HL-60 (cell line): ENCODE data around the gene BMERB1.
"Not testable (repeated sequence)": the region's sequence is repeated elsewhere in the genome, so short reads cannot be mapped to it uniquely, and the experiment has no call there.

Experiments used
- DNase-seq, 2 experiments: peaks; one replicate each; pipeline ENCODE4 v3.0.0-alpha.2; 2010 to 2020; ENCODE audit warnings: low read depth in 1 of 2, low spot score in 1 of 2
- H3K27ac ChIP-seq: fragments of 250-450 bp; sonication (Bioruptor Pico); replicated peaks from 2 replicates; pipeline ENCODE4 v1.5.1; 2020; ENCODE audit warnings: mild to moderate bottlenecking, moderate library complexity
- H3K27me3 ChIP-seq: fragments of 250-450 bp; sonication (Bioruptor Pico); 2 replicates; pipeline ENCODE4 v1.5.1; 2021; ENCODE audit warnings: mild to moderate bottlenecking, moderate library complexity; ENCODE audit not compliant: insufficient read depth, poor library complexity, severe bottlenecking
- H3K4me3 ChIP-seq: replicated peaks from 2 replicates; pipeline ENCODE4 v1.5.1; 2011; ENCODE audit warnings: mild to moderate bottlenecking, control low read depth, low read length; ENCODE audit not compliant: insufficient read depth
- GABPA ChIP-seq: IDR thresholded peaks from 2 replicates; pipeline ENCODE4 v1.6.1; 2012; ENCODE audit warnings: low read depth
- POLR2AphosphoS5 ChIP-seq: IDR thresholded peaks from 2 replicates; pipeline ENCODE4 v1.6.1; 2012; ENCODE audit warnings: low read depth
- SPI1 ChIP-seq: IDR thresholded peaks from 2 replicates; pipeline ENCODE4 v1.6.1; 2012; ENCODE audit warnings: low read depth, mild to moderate bottlenecking, borderline replicate concordance
- TF ChIP-seq, protein P1 (sequence below): IDR thresholded peaks from one replicate; pipeline ENCODE4 v1.5.1; 2011; ENCODE audit warnings: low read length, control low read depth, inconsistent platforms; ENCODE audit not compliant: insufficient read depth
- TF ChIP-seq, protein P2 (sequence below): IDR thresholded peaks from 2 replicates; pipeline ENCODE4 v1.6.1; 2012; ENCODE audit warnings: low read depth; ENCODE audit not compliant: insufficient replicate concordance

Gene BMERB1

DNA sequence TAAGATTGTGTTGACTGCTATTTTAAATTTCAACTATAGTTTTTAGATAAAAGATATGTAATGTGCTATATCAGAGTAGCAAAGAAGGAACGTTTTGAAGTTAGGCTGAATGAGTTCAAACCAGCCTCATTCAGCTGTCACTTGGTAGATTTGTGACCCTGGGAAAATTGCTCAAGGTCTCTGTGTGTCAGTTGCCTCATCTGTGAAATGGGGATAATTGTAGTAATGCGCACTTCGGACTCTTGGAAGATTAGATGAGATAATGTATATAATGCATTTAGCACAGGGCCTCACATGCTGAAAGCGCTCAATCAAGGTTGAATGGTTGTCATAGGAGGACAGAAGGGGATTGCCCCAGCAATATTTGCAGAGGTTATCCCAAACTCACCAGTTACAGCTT is 4.7 kb downstream of the BMERB1 start:
- H3K27ac ChIP-seq, result no peak overlapping the region
- H3K27me3 ChIP-seq, result peaks cover 21% of the 10 kb centered on the region
- TF ChIP-seq, protein P1, sequence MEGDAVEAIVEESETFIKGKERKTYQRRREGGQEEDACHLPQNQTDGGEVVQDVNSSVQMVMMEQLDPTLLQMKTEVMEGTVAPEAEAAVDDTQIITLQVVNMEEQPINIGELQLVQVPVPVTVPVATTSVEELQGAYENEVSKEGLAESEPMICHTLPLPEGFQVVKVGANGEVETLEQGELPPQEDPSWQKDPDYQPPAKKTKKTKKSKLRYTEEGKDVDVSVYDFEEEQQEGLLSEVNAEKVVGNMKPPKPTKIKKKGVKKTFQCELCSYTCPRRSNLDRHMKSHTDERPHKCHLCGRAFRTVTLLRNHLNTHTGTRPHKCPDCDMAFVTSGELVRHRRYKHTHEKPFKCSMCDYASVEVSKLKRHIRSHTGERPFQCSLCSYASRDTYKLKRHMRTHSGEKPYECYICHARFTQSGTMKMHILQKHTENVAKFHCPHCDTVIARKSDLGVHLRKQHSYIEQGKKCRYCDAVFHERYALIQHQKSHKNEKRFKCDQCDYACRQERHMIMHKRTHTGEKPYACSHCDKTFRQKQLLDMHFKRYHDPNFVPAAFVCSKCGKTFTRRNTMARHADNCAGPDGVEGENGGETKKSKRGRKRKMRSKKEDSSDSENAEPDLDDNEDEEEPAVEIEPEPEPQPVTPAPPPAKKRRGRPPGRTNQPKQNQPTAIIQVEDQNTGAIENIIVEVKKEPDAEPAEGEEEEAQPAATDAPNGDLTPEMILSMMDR, result no peak
- no peak for TF ChIP-seq GABPA
- no peak for TF ChIP-seq POLR2AphosphoS5
- TF ChIP-seq, protein P2, sequence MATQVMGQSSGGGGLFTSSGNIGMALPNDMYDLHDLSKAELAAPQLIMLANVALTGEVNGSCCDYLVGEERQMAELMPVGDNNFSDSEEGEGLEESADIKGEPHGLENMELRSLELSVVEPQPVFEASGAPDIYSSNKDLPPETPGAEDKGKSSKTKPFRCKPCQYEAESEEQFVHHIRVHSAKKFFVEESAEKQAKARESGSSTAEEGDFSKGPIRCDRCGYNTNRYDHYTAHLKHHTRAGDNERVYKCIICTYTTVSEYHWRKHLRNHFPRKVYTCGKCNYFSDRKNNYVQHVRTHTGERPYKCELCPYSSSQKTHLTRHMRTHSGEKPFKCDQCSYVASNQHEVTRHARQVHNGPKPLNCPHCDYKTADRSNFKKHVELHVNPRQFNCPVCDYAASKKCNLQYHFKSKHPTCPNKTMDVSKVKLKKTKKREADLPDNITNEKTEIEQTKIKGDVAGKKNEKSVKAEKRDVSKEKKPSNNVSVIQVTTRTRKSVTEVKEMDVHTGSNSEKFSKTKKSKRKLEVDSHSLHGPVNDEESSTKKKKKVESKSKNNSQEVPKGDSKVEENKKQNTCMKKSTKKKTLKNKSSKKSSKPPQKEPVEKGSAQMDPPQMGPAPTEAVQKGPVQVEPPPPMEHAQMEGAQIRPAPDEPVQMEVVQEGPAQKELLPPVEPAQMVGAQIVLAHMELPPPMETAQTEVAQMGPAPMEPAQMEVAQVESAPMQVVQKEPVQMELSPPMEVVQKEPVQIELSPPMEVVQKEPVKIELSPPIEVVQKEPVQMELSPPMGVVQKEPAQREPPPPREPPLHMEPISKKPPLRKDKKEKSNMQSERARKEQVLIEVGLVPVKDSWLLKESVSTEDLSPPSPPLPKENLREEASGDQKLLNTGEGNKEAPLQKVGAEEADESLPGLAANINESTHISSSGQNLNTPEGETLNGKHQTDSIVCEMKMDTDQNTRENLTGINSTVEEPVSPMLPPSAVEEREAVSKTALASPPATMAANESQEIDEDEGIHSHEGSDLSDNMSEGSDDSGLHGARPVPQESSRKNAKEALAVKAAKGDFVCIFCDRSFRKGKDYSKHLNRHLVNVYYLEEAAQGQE, result no peak
- TF ChIP-seq SPI1, result no peak
- H3K4me3 ChIP-seq, result no peak overlapping the region
- DNase-seq, result no peak

DNA sequence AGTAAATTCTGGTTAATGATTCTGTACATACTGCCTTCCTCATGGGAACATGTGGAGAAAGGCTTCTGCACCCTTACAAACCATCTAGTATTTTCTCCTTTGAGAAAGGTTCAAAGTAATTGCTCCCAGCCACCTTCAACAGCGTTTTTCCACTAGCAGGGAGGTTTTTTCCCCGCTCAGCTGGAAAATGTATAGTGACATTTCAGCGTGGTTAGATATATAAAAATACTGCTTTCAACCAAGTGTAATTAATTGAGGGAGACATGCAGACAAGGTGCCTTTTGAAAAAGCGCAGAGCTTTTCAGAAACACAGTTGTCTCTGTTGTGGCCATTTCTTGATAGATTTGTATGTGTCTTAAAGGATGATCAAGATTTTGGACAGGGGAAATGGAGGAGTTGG is 5.1 kb downstream of the BMERB1 start:
- TF ChIP-seq, protein P2, result no peak
- TF ChIP-seq POLR2AphosphoS5 (no peak), GABPA (no peak), SPI1 (no peak)
- TF ChIP-seq, protein P1, result no peak
- no peak for DNase-seq
- no peak overlapping the region for H3K4me3 ChIP-seq
- no peak overlapping the region for H3K27ac ChIP-seq
- peaks cover 17% of the 10 kb centered on the region for H3K27me3 ChIP-seq

DNA sequence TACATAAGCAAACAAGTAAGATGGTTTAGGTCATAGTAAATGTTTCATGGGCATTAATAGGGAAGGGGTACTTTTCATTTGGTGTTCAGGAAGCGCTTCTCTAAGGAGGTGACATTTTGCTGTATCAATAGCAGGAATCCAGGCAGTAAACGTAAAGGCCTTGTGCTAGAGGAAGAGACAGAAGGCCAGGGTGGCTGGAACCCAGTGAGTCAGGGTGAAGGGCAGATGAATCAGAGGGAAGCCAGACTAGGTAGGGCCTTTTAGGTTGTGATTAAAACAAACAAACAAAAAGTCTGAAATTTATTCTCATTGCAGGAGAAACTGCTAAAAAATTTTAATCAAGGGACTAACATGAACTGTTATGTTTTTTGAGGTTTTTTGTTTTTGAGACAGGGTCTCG is 6.5 kb downstream of the BMERB1 start:
- no peak overlapping the region for H3K4me3 ChIP-seq
- H3K27ac ChIP-seq, result no peak overlapping the region
- DNase-seq, result no peak
- H3K27me3 ChIP-seq, result peaks cover 5% of the 10 kb centered on the region
- TF ChIP-seq POLR2AphosphoS5 (no peak), GABPA (no peak), SPI1 (no peak)
- TF ChIP-seq, protein P2, result no peak
- TF ChIP-seq, protein P1, result no peak

DNA sequence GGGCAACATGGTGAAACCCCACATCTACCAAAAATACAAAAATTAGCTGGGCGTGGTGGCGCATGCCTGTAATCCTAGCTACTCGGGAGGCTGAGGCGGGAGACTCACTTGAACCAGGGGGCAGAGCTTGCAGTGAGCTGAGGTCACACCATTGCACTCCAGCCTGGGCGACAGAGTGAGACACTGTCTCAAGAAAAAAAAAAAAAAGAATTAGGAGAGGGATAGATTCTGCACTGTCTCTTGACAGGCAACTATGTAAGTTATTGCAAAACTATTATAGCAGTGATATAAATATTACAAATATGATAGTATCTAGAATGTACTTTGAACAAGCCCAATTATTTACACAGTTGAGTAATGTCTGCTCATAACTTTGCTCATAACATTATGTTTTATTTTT is 7.8 kb downstream of the BMERB1 start:
- DNase-seq, H3K27ac ChIP-seq, H3K4me3 ChIP-seq, H3K27me3 ChIP-seq: not testable (repeated sequence)
